H1 (cell line): ENCODE data around the gene BSG. TPM values are rescaled to one million over a fixed set of nuclear protein-coding genes. Genes with fewer than 3 reads are reported as not detected.

Experiments
- CTCF ChIA-PET: fragments of 300-600 bp; sonication (Branson Sonifier 250); formaldehyde crosslinking; loops from one replicate; lab custom pipeline; 2021; ENCODE audit not compliant: partially characterized antibody; lab: Charles Lee
- POLR2A ChIA-PET: fragments of 300-600 bp; sonication (Branson Sonifier 250); formaldehyde crosslinking; loops from one replicate; lab custom pipeline; 2021; ENCODE audit warnings: inconsistent platforms; ENCODE audit not compliant: partially characterized antibody; lab: Charles Lee
- DNase-seq, 2 experiments: peaks; one replicate each; pipeline versions ENCODE4 v3.0.0 to v3.0.0-alpha.2; 2010 to 2022; ENCODE audit warnings: low spot score in 2 of 2, low read depth in 1 of 2, mixed read lengths in 1 of 2
- FAIRE-seq: peaks from 2 replicates; lab custom pipeline; 2011; peaks lifted over from hg19 to GRCh38; lab: Jason Lieb, UNC
- H2AFZ ChIP-seq: 2 replicates; pipeline ENCODE4 v1.8.1; 2012; ENCODE audit warnings: low read length, inconsistent platforms
- H2AK5ac ChIP-seq: 2 replicates; pipeline ENCODE4 v1.6.1; 2013; ENCODE audit warnings: low read depth, low read length
- H2BK120ac ChIP-seq: replicated peaks from 2 replicates; pipeline ENCODE3; 2013; ENCODE audit warnings: low read depth, low read length, inconsistent platforms
- H2BK12ac ChIP-seq: 2 replicates; pipeline ENCODE4 v1.6.1; 2013; ENCODE audit warnings: low read depth, low read length
- H2BK15ac ChIP-seq: 2 replicates; pipeline ENCODE4 v1.6.1; 2013; ENCODE audit warnings: low read length
- H2BK20ac ChIP-seq: 2 replicates; pipeline ENCODE4 v1.6.1; 2013; ENCODE audit warnings: low read length
- H2BK5ac ChIP-seq: 2 replicates; pipeline ENCODE4 v1.6.1; 2013; ENCODE audit warnings: low read depth, low read length
- H3K14ac ChIP-seq: 2 replicates; pipeline ENCODE4 v1.6.1; 2013; ENCODE audit warnings: inconsistent platforms; ENCODE audit not compliant: insufficient read length
- H3K18ac ChIP-seq: 2 replicates; pipeline ENCODE4 v1.6.1; 2013; ENCODE audit warnings: low read length; ENCODE audit errors: extremely low read depth
- H3K23ac ChIP-seq: 2 replicates; pipeline ENCODE4 v1.6.1; 2013; ENCODE audit warnings: inconsistent platforms; ENCODE audit not compliant: insufficient read length
- H3K23me2 ChIP-seq: 2 replicates; pipeline ENCODE4 v1.6.1; 2013; ENCODE audit warnings: low read depth, low read length
- H3K27ac ChIP-seq: 2 replicates; pipeline ENCODE4 v1.6.1; 2011; ENCODE audit warnings: low read depth, low read length, inconsistent platforms
- H3K27me3 ChIP-seq, 4 experiments: replicated peaks in 1 of 4; 1 replicate in 1 of 4; 2 replicates in 3 of 4; pipeline versions ENCODE4 v1.6.1 to v1.8.1; 2011 to 2013; ENCODE audit warnings: low read length in 3 of 4, mild to moderate bottlenecking in 3 of 4, inconsistent platforms in 2 of 4, mixed read lengths in 2 of 4, moderate library complexity in 1 of 4; ENCODE audit not compliant: control insufficient read depth in 3 of 4, insufficient read depth in 3 of 4; ENCODE audit errors: extremely low read depth in 1 of 4
- H3K36me3 ChIP-seq, 4 experiments: 2 replicates each; pipeline versions ENCODE4 v1.6.1 to v1.8.1; 2011 to 2013; ENCODE audit warnings: mild to moderate bottlenecking in 4 of 4, low read length in 3 of 4, moderate library complexity in 2 of 4, control low read depth in 1 of 4, inconsistent platforms in 1 of 4; ENCODE audit not compliant: insufficient read depth in 4 of 4, control insufficient read depth in 2 of 4
- H3K4ac ChIP-seq: replicated peaks from 2 replicates; pipeline ENCODE3; 2013; ENCODE audit warnings: low read length, low read depth, mixed read lengths, inconsistent platforms; ENCODE audit not compliant: insufficient read length
- H3K4me1 ChIP-seq, 4 experiments: replicated peaks in 1 of 4; 1 replicate in 1 of 4; 2 replicates in 3 of 4; pipeline versions ENCODE4 v1.6.1 to v1.8.1; 2011 to 2013; ENCODE audit warnings: low read length in 3 of 4, inconsistent platforms in 2 of 4, mixed read lengths in 1 of 4; ENCODE audit not compliant: insufficient read depth in 4 of 4, control insufficient read depth in 3 of 4
- H3K4me2 ChIP-seq, 2 experiments: 2 replicates each; pipeline versions ENCODE4 v1.6.1 to v1.8.1; 2011 to 2013; ENCODE audit warnings: low read depth in 2 of 2, low read length in 2 of 2, control low read depth in 1 of 2, inconsistent platforms in 1 of 2, mild to moderate bottlenecking in 1 of 2; ENCODE audit not compliant: insufficient read depth in 1 of 2
- H3K4me3 ChIP-seq, 4 experiments: fragments of 200-600, 300-600 bp in 1 of 4; sonication (generic), shearing (Covaris generic), sonication (Bioruptor Twin) in 1 of 4; 2 replicates each; pipeline versions ENCODE4 v1.5.1 to v1.8.1; 2011 to 2016; ENCODE audit warnings: low read length in 4 of 4, low read depth in 3 of 4, control low read depth in 2 of 4, inconsistent platforms in 2 of 4, mild to moderate bottlenecking in 2 of 4, mixed read lengths in 1 of 4, moderate library complexity in 1 of 4; ENCODE audit not compliant: insufficient read depth in 2 of 4; ENCODE audit errors: extremely low read depth in 1 of 4
- H3K56ac ChIP-seq: replicated peaks from 2 replicates; pipeline ENCODE3; 2013; ENCODE audit warnings: low read depth, mild to moderate bottlenecking, mixed read lengths, low read length, inconsistent platforms; ENCODE audit not compliant: insufficient read length
- H3K79me1 ChIP-seq: 2 replicates; pipeline ENCODE4 v1.6.1; 2013; ENCODE audit warnings: low read depth, low read length, control low read depth
- H3K79me2 ChIP-seq, 2 experiments: 2 replicates each; pipeline versions ENCODE4 v1.6.1 to v1.8.1; 2012 to 2013; ENCODE audit warnings: low read length in 2 of 2, mild to moderate bottlenecking in 2 of 2, inconsistent platforms in 1 of 2; ENCODE audit not compliant: insufficient read depth in 2 of 2, control insufficient read depth in 1 of 2
- H3K9ac ChIP-seq, 4 experiments: replicated peaks in 1 of 4; 1 replicate in 1 of 4; 2 replicates in 3 of 4; pipeline versions ENCODE4 v1.6.1 to v1.8.1; 2011 to 2013; ENCODE audit warnings: low read depth in 3 of 4, low read length in 3 of 4, control low read depth in 2 of 4, mild to moderate bottlenecking in 2 of 4, moderate library complexity in 2 of 4, inconsistent platforms in 1 of 4; ENCODE audit errors: extremely low read depth in 1 of 4
- H3K9me3 ChIP-seq, 2 experiments: 2 replicates each; pipeline versions ENCODE4 v1.6.1 to v1.8.1; 2012 to 2013; ENCODE audit warnings: mild to moderate bottlenecking in 2 of 2, moderate library complexity in 2 of 2, control low read depth in 1 of 2, inconsistent platforms in 1 of 2, low read depth in 1 of 2, low read length in 1 of 2, mixed read lengths in 1 of 2; ENCODE audit not compliant: insufficient read depth in 2 of 2
- H4K20me1 ChIP-seq, 2 experiments: replicated peaks in 1 of 2; 2 replicates each; pipeline versions ENCODE3 to v1.8.1; 2011 to 2013; ENCODE audit warnings: inconsistent platforms in 2 of 2, low read length in 2 of 2, mild to moderate bottlenecking in 1 of 2; ENCODE audit not compliant: insufficient read depth in 2 of 2, control insufficient read depth in 1 of 2
- H4K5ac ChIP-seq: 2 replicates; pipeline ENCODE4 v1.6.1; 2013; ENCODE audit warnings: low read length, low read depth, mixed read lengths, inconsistent platforms; ENCODE audit not compliant: insufficient read length
- H4K8ac ChIP-seq: 2 replicates; pipeline ENCODE4 v1.8.0; 2013; ENCODE audit warnings: mild to moderate bottlenecking, moderate library complexity, low read length, inconsistent platforms; ENCODE audit not compliant: insufficient read depth; ENCODE audit errors: extremely low read depth
- H4K91ac ChIP-seq: replicated peaks from 2 replicates; pipeline ENCODE3; 2013; ENCODE audit warnings: low read length, mixed read lengths, inconsistent platforms; ENCODE audit not compliant: insufficient read length
- BRCA1 ChIP-seq: IDR thresholded peaks from 2 replicates; pipeline ENCODE4 v1.6.1; 2012; ENCODE audit warnings: low read depth, low read length, improper control_type of control experiment
- GABPA ChIP-seq: IDR thresholded peaks from 2 replicates; pipeline ENCODE4 v1.6.1; 2011; ENCODE audit warnings: mild to moderate bottlenecking, low read length, moderate library complexity, borderline replicate concordance; ENCODE audit not compliant: insufficient read depth
- GTF2F1 ChIP-seq: IDR thresholded peaks from 2 replicates; pipeline ENCODE4 v1.6.1; 2012; ENCODE audit warnings: low read depth, low read length, improper control_type of control experiment, borderline replicate concordance
- HDAC6 ChIP-seq: IDR thresholded peaks from one replicate; pipeline ENCODE4 v1.7.1; 2012; ENCODE audit warnings: low read depth, mild to moderate bottlenecking, inconsistent platforms, low read length, moderate library complexity
- RXRA ChIP-seq: IDR thresholded peaks from 2 replicates; pipeline ENCODE4 v1.6.1; 2011; ENCODE audit warnings: low read depth, mild to moderate bottlenecking, low read length, moderate library complexity; ENCODE audit not compliant: insufficient read depth
- SAP30 ChIP-seq: fragments of 300-600 bp; sonication (generic); IDR thresholded peaks from 2 replicates; pipeline ENCODE4 v1.7.1; 2012; ENCODE audit warnings: low read length, moderate library complexity, mild to moderate bottlenecking, inconsistent platforms; ENCODE audit not compliant: insufficient read depth, insufficient replicate concordance
- SIRT6 ChIP-seq: IDR thresholded peaks from one replicate; pipeline ENCODE4 v1.7.1; 2012; ENCODE audit warnings: low read length, inconsistent platforms
- ZNF274 ChIP-seq: IDR thresholded peaks from 2 replicates; pipeline ENCODE4 v1.7.0; 2012; ENCODE audit warnings: low read length, borderline replicate concordance; ENCODE audit errors: extremely low read depth
- WGBS, 2 experiments: shearing (Covaris generic) in 1 of 2; methylation state at CpG; one replicate each; pipeline versions ENCODE4 v1.1.6 to v1.1.7; 2013 to 2015; ENCODE audit warnings: low lambda C conversion rate in 2 of 2, mixed read lengths in 2 of 2, inconsistent platforms in 1 of 2, low coverage in 1 of 2, missing lambda C conversion rate in 1 of 2; ENCODE audit not compliant: insufficient replicate concordance in 2 of 2, insufficient coverage in 1 of 2, insufficient read length in 1 of 2; ENCODE audit errors: extremely low coverage in 1 of 2, missing lambda C conversion rate in 1 of 2; 5-methylcytosine and 5-hydroxymethylcytosine counted together
- polyA plus RNA-seq, 7 experiments: library from polyadenylated mRNA; depleted of rRNA in 3 of 7; stranded (reverse) in 5 of 7; unstranded in 2 of 7; fragments of >200 nt in 5 of 7; fragments of 200-250 nt in 2 of 7; gene quantifications; 1 replicate in 5 of 7; 2 replicates in 1 of 7; 4 replicates in 1 of 7; pipeline versions ENCODE4 v1.2.1 to v1.2.3, GENCODE V29; 2011 to 2013; ENCODE audit warnings: missing spikeins in 2 of 7, mixed read lengths in 2 of 7
- total RNA-seq: library from RNA; stranded (reverse); fragmentation: NEBNext Ultra II Directional; extraction: Animal tissue kit (Norgen Biotek cat#: 25700); gene quantifications from 2 replicates; pipeline ENCODE4 v1.2.1, GENCODE V29; 2021
- TF ChIP-seq, protein P1 (sequence below), 3 experiments: IDR thresholded peaks; 1 replicate in 2 of 3; 2 replicates in 1 of 3; pipeline versions ENCODE4 v1.5.1 to v1.6.1; 2011; ENCODE audit warnings: low read length in 3 of 3, mild to moderate bottlenecking in 3 of 3, inconsistent platforms in 2 of 3, low read depth in 1 of 3, moderate library complexity in 1 of 3; ENCODE audit not compliant: insufficient read depth in 1 of 3; ENCODE audit errors: control extremely low read depth in 1 of 3

The BSG gene
- total and polyA plus RNA-seq, 2 of the 8 experiments (the other 6 are each of a cell fraction or from before 2014, with no cell fraction given) = 726 to 1,055 TPM

GRCh38 chr19:602391-603301 is 30.2 kb downstream of the BSG start:
- no peak overlapping the region for H3K4ac ChIP-seq
- no peak overlapping the region for H3K56ac ChIP-seq
- no peaks in the 10 kb centered on the region for H3K27me3 ChIP-seq
- peaks cover 0 to 30% of the 10 kb centered on the region in 2 experiments; a peak in 1 of 4 replicates for H3K9me3 ChIP-seq
- ChIA-PET CTCF (interaction anchor here (0.6 kb wide), 1 partner anchor 10 kb away, joined by 4 read pairs; no protein-coding TSS in a partner anchor), POLR2A (no interaction called here)
- no peak overlapping the region for H2BK12ac ChIP-seq
- H2AK5ac ChIP-seq = no peak overlapping the region
- H2AFZ ChIP-seq = no peak overlapping the region
- no peak overlapping the region for H4K5ac ChIP-seq
- H3K4me1 ChIP-seq = no peaks in the 10 kb centered on the region
- no peak for FAIRE-seq
- no peak overlapping the region for H2BK5ac ChIP-seq
- H4K91ac ChIP-seq = no peak overlapping the region
- H3K23me2 ChIP-seq = no peaks in the 10 kb centered on the region
- H2BK120ac ChIP-seq = no peak overlapping the region
- no peak overlapping the region for H3K14ac ChIP-seq
- H3K9ac ChIP-seq = no peak overlapping the region
- H4K20me1 ChIP-seq = no peaks in the 10 kb centered on the region
- no peak overlapping the region for H3K23ac ChIP-seq
- no peak for DNase-seq
- no peaks in the 10 kb centered on the region; the same call in 1 of the 2 replicates for H3K79me1 ChIP-seq
- 93% methylated on average over 20 of the region's 35 CpGs; no CpG with 5 or more reads in 1 of the 2 experiments for WGBS, 2 experiments
- no peaks in the 10 kb centered on the region for H3K79me2 ChIP-seq
- H2BK20ac ChIP-seq = no peak overlapping the region
- H3K18ac ChIP-seq = no peak overlapping the region
- H3K36me3 ChIP-seq = no peaks in the 10 kb centered on the region
- no peak overlapping the region for H4K8ac ChIP-seq
- H3K4me2 ChIP-seq = no peak overlapping the region
- no peak overlapping the region for H2BK15ac ChIP-seq
- H3K4me3 ChIP-seq = no peak overlapping the region
- no peak overlapping the region for H3K27ac ChIP-seq
- no peak for TF ChIP-seq SIRT6
- TF ChIP-seq SAP30 = no peak
- TF ChIP-seq, protein P1, sequence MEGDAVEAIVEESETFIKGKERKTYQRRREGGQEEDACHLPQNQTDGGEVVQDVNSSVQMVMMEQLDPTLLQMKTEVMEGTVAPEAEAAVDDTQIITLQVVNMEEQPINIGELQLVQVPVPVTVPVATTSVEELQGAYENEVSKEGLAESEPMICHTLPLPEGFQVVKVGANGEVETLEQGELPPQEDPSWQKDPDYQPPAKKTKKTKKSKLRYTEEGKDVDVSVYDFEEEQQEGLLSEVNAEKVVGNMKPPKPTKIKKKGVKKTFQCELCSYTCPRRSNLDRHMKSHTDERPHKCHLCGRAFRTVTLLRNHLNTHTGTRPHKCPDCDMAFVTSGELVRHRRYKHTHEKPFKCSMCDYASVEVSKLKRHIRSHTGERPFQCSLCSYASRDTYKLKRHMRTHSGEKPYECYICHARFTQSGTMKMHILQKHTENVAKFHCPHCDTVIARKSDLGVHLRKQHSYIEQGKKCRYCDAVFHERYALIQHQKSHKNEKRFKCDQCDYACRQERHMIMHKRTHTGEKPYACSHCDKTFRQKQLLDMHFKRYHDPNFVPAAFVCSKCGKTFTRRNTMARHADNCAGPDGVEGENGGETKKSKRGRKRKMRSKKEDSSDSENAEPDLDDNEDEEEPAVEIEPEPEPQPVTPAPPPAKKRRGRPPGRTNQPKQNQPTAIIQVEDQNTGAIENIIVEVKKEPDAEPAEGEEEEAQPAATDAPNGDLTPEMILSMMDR (IDR thresholded peaks at IDR 0.05; ENCODE audit: control extremely low read depth in 1 of 3, insufficient read depth in 1 of 3, low read depth in 1 of 3, low read length in 3 of 3) = no peak
- TF ChIP-seq ZNF274 = no peak
- no peak for TF ChIP-seq HDAC6
- no peak for TF ChIP-seq BRCA1
- no peak for TF ChIP-seq GABPA
- no peak for TF ChIP-seq GTF2F1
- TF ChIP-seq RXRA = no peak
